Liver (tissue), 9 donors: ENCODE measurements around the gene PTPRC. TPM values are rescaled to one million over a fixed set of nuclear protein-coding genes. Genes with fewer than 3 reads are reported as not detected.

Source experiments
- DNase-seq: peaks from one replicate; pipeline ENCODE4 v3.0.0-alpha.2; 2017; ENCODE audit warnings: low spot score
- H3K27ac ChIP-seq, 2 donors: one replicate each; pipeline ENCODE4 v1.7.0; 2013; ENCODE audit warnings: inconsistent platforms in 2 of 2, low read length in 2 of 2, control low read depth in 1 of 2, low read depth in 1 of 2, mild to moderate bottlenecking in 1 of 2
- H3K27me3 ChIP-seq, 4 donors: one replicate each; pipeline versions ENCODE4 v1.6.1 to v1.7.0; 2013; ENCODE audit warnings: low read length in 3 of 4, inconsistent platforms in 1 of 4, mild to moderate bottlenecking in 1 of 4, moderate library complexity in 1 of 4; ENCODE audit not compliant: control insufficient read depth in 4 of 4, insufficient read depth in 4 of 4
- H3K36me3 ChIP-seq, 4 donors: one replicate each; pipeline versions ENCODE4 v1.6.1 to v1.7.0; 2013; ENCODE audit warnings: low read length in 3 of 4, mild to moderate bottlenecking in 3 of 4, low read depth in 1 of 4, moderate library complexity in 1 of 4; ENCODE audit not compliant: control insufficient read depth in 4 of 4, insufficient read depth in 3 of 4
- H3K4me1 ChIP-seq, 4 donors: one replicate each; pipeline versions ENCODE4 v1.6.1 to v1.7.0; 2013; ENCODE audit warnings: low read length in 3 of 4, mild to moderate bottlenecking in 3 of 4, moderate library complexity in 1 of 4; ENCODE audit not compliant: control insufficient read depth in 4 of 4, insufficient read depth in 4 of 4
- H3K4me3 ChIP-seq, 3 donors: one replicate each; pipeline versions ENCODE4 v1.6.1 to v1.7.0; 2013; ENCODE audit warnings: low read length in 3 of 3, control low read depth in 1 of 3, low read depth in 1 of 3, mild to moderate bottlenecking in 1 of 3
- H3K9ac ChIP-seq, 2 donors: one replicate each; pipeline ENCODE4 v1.7.0; 2013; ENCODE audit warnings: low read length in 2 of 2, mild to moderate bottlenecking in 2 of 2, moderate library complexity in 2 of 2, control low read depth in 1 of 2, low read depth in 1 of 2
- H3K9me3 ChIP-seq, 4 donors: one replicate each; pipeline versions ENCODE4 v1.6.1 to v1.7.0; 2013; ENCODE audit warnings: low read length in 3 of 4; ENCODE audit not compliant: control insufficient read depth in 4 of 4
- CTCF ChIP-seq: fragments of 150-350 bp; IDR thresholded peaks from 2 replicates; pipeline ENCODE4 v1.5.1; 2017; ENCODE audit warnings: improper control_type of control experiment, low read depth, low read length; ENCODE audit not compliant: missing input control
- EGR1 ChIP-seq, 2 donors: IDR thresholded peaks; 2 replicates each; pipeline ENCODE4 v1.6.1; 2016 to 2018; ENCODE audit warnings: antibody characterized with exemption in 2 of 2, low read depth in 2 of 2
- FOXA1 ChIP-seq: IDR thresholded peaks from 2 replicates; pipeline ENCODE4 v1.6.1; 2016; ENCODE audit warnings: antibody characterized with exemption
- FOXA2 ChIP-seq: IDR thresholded peaks from 2 replicates; pipeline ENCODE4 v1.6.1; 2016; ENCODE audit warnings: antibody characterized with exemption
- GABPA ChIP-seq, 2 donors: IDR thresholded peaks in 1 of 2; conservative IDR thresholded peaks in 1 of 2; 2 replicates each; pipeline ENCODE4 v1.6.1; 2016; ENCODE audit warnings: antibody characterized with exemption in 2 of 2, mild to moderate bottlenecking in 1 of 2, moderate library complexity in 1 of 2
- HNF4A ChIP-seq, 2 donors: conservative IDR thresholded peaks; 2 replicates each; pipeline ENCODE4 v1.6.1; 2016; ENCODE audit warnings: antibody characterized with exemption in 2 of 2, mild to moderate bottlenecking in 2 of 2
- MAX ChIP-seq: IDR thresholded peaks from 2 replicates; pipeline ENCODE4 v1.6.1; 2016; ENCODE audit warnings: antibody characterized with exemption
- RAD21 ChIP-seq, 2 donors: IDR thresholded peaks; 2 replicates each; pipeline ENCODE4 v1.6.1; 2016; ENCODE audit warnings: antibody characterized with exemption in 2 of 2, mild to moderate bottlenecking in 2 of 2
- RXRA ChIP-seq, 2 donors: IDR thresholded peaks; 2 replicates each; pipeline ENCODE4 v1.6.1; 2017 to 2018; ENCODE audit warnings: antibody characterized with exemption in 2 of 2, mild to moderate bottlenecking in 1 of 2
- SP1 ChIP-seq: IDR thresholded peaks from 2 replicates; pipeline ENCODE4 v1.6.1; 2018; ENCODE audit warnings: antibody characterized with exemption, mild to moderate bottlenecking
- TAF1 ChIP-seq: conservative IDR thresholded peaks from 2 replicates; pipeline ENCODE4 v1.6.1; 2016; ENCODE audit warnings: antibody characterized with exemption, mild to moderate bottlenecking
- YY1 ChIP-seq: IDR thresholded peaks from 2 replicates; pipeline ENCODE4 v1.6.1; 2016; ENCODE audit warnings: antibody characterized with exemption, mild to moderate bottlenecking
- ZBTB33 ChIP-seq: IDR thresholded peaks from 2 replicates; pipeline ENCODE4 v1.6.1; 2016; ENCODE audit warnings: antibody characterized with exemption
- WGBS: extraction: QIAGEN DNeasy Blood & Tissue Kit; methylation state at CpG from one replicate; pipeline ENCODE4 v1.1.7; 2013; 5-methylcytosine and 5-hydroxymethylcytosine counted together
- polyA plus RNA-seq, 2 donors: library from polyadenylated mRNA; stranded (reverse) in 1 of 2; unstranded in 1 of 2; fragments of 200-250 nt in 1 of 2; fragments of >200 nt in 1 of 2; fragmentation: Nextera tagmentation in 1 of 2; extraction: Ambion mirVana in 1 of 2; gene quantifications; one replicate each; pipeline versions ENCODE4 v1.2.1 to v1.2.3, GENCODE V29; 2013 to 2015
- total RNA-seq, 2 donors: library from RNA; depleted of rRNA; stranded (reverse); fragments of >200 nt; gene quantifications; one replicate each; pipeline ENCODE4 v1.2.3, GENCODE V29; 2014
- TF ChIP-seq, protein P1 (sequence below): IDR thresholded peaks from 2 replicates; pipeline ENCODE4 v1.6.1; 2016; ENCODE audit warnings: antibody characterized with exemption
- donor health status: healthy.
- donor health status: healthy.
- donor health status: healthy.
- donor health status: healthy.
- donor health status: healthy.

Gene PTPRC
- total and polyA plus RNA-seq, 4 donors, result 5.8 to 34.1 (median 16.2) TPM

- Histone ChIP-seq H3K27ac (no peak overlapping the region), H3K9me3 (no peaks in the 10 kb centered on the region), H3K4me3 (no peak overlapping the region), H3K9ac (no peak overlapping the region), H3K4me1 (no peaks in the 10 kb centered on the region), H3K36me3 (no peaks in the 10 kb centered on the region), H3K27me3 (no peaks in the 10 kb centered on the region)
- no peak for DNase-seq
- TF ChIP-seq, protein P1, sequence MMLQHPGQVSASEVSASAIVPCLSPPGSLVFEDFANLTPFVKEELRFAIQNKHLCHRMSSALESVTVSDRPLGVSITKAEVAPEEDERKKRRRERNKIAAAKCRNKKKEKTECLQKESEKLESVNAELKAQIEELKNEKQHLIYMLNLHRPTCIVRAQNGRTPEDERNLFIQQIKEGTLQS, result no peak
- TF ChIP-seq HNF4A (conservative IDR thresholded peaks at IDR 0.05), result no peak
- no peak for TF ChIP-seq CTCF
- no peak for TF ChIP-seq ZBTB33
- no peak for TF ChIP-seq GABPA (IDR thresholded peaks at IDR 0.05 in 1 of 2, conservative IDR thresholded peaks at IDR 0.05 in 1 of 2)
- WGBS, result 89% methylated on average over 2 of the region's 2 CpGs
Observed at GRCh38 chr1:198674009-198674408, 35.2 kb downstream of the PTPRC start.

GRCh38 chr1:198676253-198676652 is 37.4 kb downstream of the PTPRC start:
- Histone ChIP-seq H3K4me1 (no peaks in the 10 kb centered on the region), H3K9ac (no peak overlapping the region), H3K27me3 (no peaks in the 10 kb centered on the region), H3K36me3 (no peaks in the 10 kb centered on the region), H3K9me3 (no peaks in the 10 kb centered on the region), H3K27ac (no peak overlapping the region), H3K4me3 (no peak overlapping the region)
- TF ChIP-seq MAX (no peak), FOXA2 (no peak), EGR1 (IDR thresholded peaks at IDR 0.05; ENCODE audit: low read depth in 2 of 2) (no peak), FOXA1 (no peak), TAF1 (no peak), RXRA (IDR thresholded peaks at IDR 0.05) (no peak), YY1 (no peak)
- TF ChIP-seq, protein P1, result no peak
- WGBS, result 74% methylated on average over 1 of the region's 1 CpG
- no peak for DNase-seq

GRCh38 chr1:198677027-198677426 is 38.2 kb downstream of the PTPRC start:
- H3K36me3 ChIP-seq, result no peaks in the 10 kb centered on the region
- H3K4me1 ChIP-seq, result peaks cover 0 to 3% (median 1%) of the 10 kb centered on the region in 4 donors
- no peak overlapping the region for H3K4me3 ChIP-seq
- no peak for DNase-seq
- WGBS, result 68% methylated on average over 1 of the region's 1 CpG
- no peaks in the 10 kb centered on the region for H3K9me3 ChIP-seq
- TF ChIP-seq CTCF (no peak), GABPA (IDR thresholded peaks at IDR 0.05 in 1 of 2, conservative IDR thresholded peaks at IDR 0.05 in 1 of 2) (no peak), RAD21 (IDR thresholded peaks at IDR 0.05) (no peak), EGR1 (IDR thresholded peaks at IDR 0.05; ENCODE audit: low read depth in 2 of 2) (no peak), SP1 (no peak)
- no peaks in the 10 kb centered on the region for H3K27me3 ChIP-seq
- H3K9ac ChIP-seq, result no peak overlapping the region
- no peak overlapping the region for H3K27ac ChIP-seq
